GM18951 (cell line): ENCODE results near the gene PNKD.

Source experiments
- POLR2A ChIP-seq: IDR thresholded peaks from 4 replicates; pipeline ENCODE4 v1.6.1; 2011; ENCODE audit warnings: mild to moderate bottlenecking; ENCODE audit not compliant: insufficient read length, insufficient read depth; ENCODE audit errors: extremely low read depth
- in situ Hi-C: fragments of 300-500 bp; cut with MboI; formaldehyde crosslinking; loops from one replicate; pipeline ENCODE4 v1.12.0; 2022; ENCODE audit warnings: low sequenced_read_pairs, mixed read lengths, inconsistent platforms; ENCODE audit not compliant: unreplicated experiment

PNKD gene

DNA sequence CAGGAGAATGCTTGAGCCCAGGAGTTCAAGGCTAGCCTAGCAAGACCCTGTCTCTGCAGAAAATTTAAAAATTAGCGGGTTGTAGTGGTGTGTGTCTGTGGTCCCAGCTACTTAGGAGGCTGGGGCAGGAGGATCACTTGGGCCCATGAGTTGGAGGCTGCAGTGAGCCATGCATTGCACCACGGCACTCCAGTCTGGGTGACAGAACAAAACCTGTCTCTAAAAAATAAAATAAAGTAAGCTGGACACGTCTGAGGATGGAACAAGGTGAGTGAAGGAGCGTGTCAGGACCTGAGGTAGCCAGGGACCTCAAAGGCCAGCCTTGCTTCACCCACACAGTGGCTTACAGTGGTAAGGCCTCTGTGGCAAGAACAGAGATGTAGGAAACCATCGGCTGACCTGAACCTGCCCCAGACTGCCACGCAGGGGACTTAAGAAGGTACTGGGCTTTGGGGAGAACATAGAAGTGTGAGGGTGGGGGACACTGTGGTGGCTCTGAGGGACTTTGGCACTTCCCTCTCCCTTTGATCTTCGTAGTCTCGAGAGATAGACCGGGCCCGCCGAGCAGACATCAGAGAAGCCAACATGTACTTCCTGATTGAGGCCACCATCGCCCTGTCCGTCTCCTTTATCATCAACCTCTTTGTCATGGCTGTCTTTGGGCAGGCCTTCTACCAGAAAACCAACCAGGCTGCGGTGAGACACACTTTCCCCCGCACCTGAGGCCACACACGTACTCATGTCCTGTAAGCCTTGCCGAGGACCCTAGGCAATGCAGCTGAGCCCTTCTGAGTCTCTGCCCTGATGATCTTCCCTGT is 119.2 kb downstream of the PNKD start:
- in situ Hi-C loops: loop anchor here (10.0 kb wide), 1 partner anchor 75 kb away; no protein-coding TSS in a partner anchor
- TF ChIP-seq POLR2A: no peak

GRCh38 chr2:218391202-218391601 is 120.9 kb downstream of the PNKD start:
- no peak for TF ChIP-seq POLR2A
- in situ Hi-C loops: no loop called here

- in situ Hi-C loops: no loop called here
- no peak for TF ChIP-seq POLR2A
Observed at GRCh38 chr2:218392459-218392858, 122.1 kb downstream of the PNKD start.

- TF ChIP-seq POLR2A: no peak
- in situ Hi-C loops: no loop called here
Observed at GRCh38 chr2:218392891-218393462, 122.7 kb downstream of the PNKD start.

GRCh38 chr2:218393750-218394290 is 123.5 kb downstream of the PNKD start:
- in situ Hi-C loops: no loop called here
- no peak for TF ChIP-seq POLR2A

GRCh38 chr2:218394298-218395089 is 124.2 kb downstream of the PNKD start:
- in situ Hi-C loops: no loop called here
- no peak for TF ChIP-seq POLR2A

DNA sequence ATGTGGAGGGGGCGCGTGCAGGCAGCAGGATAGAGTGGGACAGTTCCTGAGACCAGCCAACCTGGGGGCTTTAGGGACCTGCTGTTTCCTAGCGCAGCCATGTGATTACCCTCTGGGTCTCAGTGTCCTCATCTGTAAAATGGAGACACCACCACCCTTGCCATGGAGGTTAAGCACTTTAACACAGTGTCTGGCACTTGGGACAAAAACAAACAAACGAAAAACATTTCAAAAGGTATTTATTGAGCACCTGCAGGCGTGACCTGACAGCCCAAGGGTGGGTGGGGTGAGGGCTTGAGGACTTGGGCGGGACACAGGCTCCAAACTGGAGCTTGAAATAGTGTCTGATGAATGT is 124.7 kb downstream of the PNKD start:
- TF ChIP-seq POLR2A: no peak
- in situ Hi-C loops: no loop called here

- in situ Hi-C loops: no loop called here
- TF ChIP-seq POLR2A: no peak
Observed at GRCh38 chr2:218395456-218395825, 125.1 kb downstream of the PNKD start.

DNA sequence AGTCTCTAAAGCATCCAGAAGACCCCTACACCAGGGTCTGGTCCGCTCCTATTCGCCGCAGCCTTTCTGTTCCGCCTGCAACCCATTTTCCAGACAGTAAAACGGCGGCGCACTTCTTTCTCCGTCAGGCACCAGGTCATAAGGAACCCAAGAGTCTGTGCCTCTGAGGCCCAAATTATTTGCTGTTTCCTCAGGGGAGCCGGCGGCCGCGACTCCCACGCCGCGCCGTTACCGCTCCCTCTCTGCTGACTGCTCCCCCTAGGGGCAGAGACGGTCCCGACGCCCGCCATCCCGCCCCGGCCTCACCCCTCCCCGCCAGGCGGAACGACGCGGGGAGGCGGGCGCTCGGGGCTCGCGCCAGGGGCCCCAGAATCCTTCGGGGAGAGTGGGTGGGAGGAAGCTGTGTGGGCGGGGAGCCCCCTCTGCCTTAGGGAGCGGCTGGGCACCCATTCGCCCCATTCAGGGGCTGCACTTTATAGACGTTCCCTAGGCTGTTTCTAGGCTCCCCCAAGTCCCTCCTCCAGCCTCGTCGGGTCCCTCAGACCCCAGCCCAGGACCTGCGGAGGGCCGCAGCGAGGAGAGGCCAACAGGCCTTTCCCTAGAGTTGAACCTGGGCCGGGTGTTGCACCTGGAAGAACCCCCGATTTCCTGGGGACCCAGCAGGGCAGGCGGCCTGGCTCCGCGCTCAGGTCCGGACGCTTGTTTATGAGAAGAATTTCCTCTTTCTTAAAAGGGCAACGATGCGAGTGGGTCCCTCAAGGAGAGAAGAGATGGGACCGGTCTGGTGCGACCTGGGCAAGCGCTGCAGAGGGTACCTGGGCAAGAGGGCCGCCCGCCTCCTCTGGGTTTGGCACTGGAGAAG is 125.7 kb downstream of the PNKD start:
- TF ChIP-seq POLR2A: peak; percentile 45
- in situ Hi-C loops: no loop called here
